Fibroblast of pulmonary artery (primary cell): ENCODE data around the gene ARSB.
A peak's percentile ranks its signal among the peaks of the same experiment; 100 is the strongest.

ENCODE experiments used
- DNase-seq: peaks from one replicate; pipeline ENCODE4 v3.0.0-alpha.2; 2010; ENCODE audit warnings: low read depth
- H3K4me3 ChIP-seq: replicated peaks from 2 replicates; pipeline ENCODE4 v1.5.1; 2011; ENCODE audit warnings: low read depth, mild to moderate bottlenecking, control low read depth, low read length, moderate library complexity
- TF ChIP-seq, protein P1 (sequence below): IDR thresholded peaks from 2 replicates; pipeline ENCODE4 v1.5.1; 2011; ENCODE audit warnings: mild to moderate bottlenecking, control low read depth, low read length, inconsistent platforms; ENCODE audit errors: missing control alignments

The ARSB gene

DNA sequence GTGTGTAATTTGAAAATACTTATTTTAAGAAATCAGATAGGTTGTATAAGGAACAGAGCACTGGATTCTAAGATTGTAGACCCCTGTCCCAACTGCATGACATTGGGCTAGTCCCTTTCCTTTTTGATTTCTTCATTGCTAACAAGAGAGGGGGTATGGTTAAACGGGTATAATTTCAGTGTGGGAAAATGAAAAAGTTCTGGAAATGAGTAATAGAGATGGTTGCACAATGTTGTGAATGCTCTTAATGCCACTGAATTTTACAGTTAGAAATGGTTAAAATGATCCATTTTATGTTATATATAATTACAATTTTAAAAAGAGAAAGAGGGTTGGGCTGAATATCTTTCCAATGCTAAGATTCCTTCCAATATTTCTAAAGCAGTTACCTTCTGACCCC is 233.2 kb downstream of the ARSB start:
- no peak overlapping the region for H3K4me3 ChIP-seq
- TF ChIP-seq, protein P1, sequence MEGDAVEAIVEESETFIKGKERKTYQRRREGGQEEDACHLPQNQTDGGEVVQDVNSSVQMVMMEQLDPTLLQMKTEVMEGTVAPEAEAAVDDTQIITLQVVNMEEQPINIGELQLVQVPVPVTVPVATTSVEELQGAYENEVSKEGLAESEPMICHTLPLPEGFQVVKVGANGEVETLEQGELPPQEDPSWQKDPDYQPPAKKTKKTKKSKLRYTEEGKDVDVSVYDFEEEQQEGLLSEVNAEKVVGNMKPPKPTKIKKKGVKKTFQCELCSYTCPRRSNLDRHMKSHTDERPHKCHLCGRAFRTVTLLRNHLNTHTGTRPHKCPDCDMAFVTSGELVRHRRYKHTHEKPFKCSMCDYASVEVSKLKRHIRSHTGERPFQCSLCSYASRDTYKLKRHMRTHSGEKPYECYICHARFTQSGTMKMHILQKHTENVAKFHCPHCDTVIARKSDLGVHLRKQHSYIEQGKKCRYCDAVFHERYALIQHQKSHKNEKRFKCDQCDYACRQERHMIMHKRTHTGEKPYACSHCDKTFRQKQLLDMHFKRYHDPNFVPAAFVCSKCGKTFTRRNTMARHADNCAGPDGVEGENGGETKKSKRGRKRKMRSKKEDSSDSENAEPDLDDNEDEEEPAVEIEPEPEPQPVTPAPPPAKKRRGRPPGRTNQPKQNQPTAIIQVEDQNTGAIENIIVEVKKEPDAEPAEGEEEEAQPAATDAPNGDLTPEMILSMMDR = no peak
- DNase-seq = peak; percentile 50

DNA sequence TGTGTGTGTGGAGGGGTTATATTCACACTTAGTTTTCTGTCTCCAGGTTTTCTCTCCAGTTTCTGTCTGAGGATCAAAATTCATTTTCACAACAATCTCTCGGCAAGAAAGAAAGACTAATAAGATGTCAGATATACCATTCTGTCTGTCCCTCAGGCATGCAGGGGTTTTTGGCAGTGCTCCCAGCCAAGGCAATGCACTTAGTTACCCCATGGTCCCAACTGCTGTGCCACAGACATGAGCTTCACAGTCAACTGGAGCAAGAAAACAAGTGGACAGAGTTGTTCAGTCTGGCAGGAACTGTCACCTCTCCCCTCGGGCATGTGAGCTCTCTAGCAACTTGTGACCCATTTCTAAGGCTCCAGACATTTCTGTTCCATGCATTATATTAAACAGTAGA is 234.8 kb downstream of the ARSB start:
- no peak overlapping the region for H3K4me3 ChIP-seq
- TF ChIP-seq, protein P1 = no peak
- DNase-seq = no peak

DNA sequence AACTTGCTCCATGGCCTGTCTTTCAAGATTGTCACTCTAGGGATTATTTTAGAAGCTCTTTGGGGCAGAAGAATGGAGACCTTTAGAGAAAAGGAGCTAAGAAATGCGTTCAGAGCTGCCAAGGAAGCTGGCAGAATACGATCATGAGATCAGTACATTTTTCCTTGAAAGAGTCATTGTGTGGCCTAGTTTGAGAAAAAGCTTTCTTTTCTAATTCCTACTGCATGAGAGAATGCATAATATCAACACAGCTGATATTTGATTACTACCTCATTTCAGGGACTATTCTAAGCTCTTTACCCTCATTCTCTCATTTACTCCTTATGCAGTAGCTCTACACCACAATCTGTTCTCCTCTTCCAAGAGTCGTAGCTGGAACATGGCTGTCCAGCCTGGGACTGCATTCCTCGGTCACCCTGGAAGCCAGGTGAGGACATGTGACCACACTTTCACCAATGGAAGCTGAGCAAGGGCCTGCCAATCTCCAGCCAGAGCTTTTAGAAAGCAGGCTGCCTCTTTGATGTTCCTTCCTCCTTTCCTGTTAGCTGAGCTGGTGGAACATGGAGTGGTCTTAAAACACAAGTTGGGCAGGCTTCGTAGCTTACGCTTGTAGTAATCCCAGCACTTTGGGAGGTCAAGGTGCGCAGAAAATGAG is 237.3 kb downstream of the ARSB start:
- no peak overlapping the region for H3K4me3 ChIP-seq
- DNase-seq = peak; percentile 70
- TF ChIP-seq, protein P1 = no peak

DNA sequence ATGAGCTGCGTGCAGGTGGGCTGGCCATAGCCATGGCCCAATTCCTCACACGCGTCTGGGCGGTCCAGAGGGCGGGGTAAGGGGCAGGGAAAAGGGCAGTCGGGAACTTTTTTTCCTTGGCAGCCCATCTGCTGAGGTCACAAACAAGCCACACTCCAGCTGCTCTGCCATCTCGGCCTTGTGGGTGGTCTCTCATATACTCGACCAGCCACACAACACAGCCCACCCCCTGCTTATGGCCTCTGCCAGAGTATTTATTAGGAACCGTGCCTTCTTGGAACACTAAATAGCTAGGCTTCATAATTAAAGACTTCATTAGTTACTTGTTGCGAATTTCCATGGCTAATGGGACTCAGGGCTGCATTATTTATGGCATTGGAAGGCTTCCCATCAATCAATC is 238.1 kb downstream of the ARSB start:
- no peak for DNase-seq
- H3K4me3 ChIP-seq = no peak overlapping the region
- TF ChIP-seq, protein P1 = no peak

DNA sequence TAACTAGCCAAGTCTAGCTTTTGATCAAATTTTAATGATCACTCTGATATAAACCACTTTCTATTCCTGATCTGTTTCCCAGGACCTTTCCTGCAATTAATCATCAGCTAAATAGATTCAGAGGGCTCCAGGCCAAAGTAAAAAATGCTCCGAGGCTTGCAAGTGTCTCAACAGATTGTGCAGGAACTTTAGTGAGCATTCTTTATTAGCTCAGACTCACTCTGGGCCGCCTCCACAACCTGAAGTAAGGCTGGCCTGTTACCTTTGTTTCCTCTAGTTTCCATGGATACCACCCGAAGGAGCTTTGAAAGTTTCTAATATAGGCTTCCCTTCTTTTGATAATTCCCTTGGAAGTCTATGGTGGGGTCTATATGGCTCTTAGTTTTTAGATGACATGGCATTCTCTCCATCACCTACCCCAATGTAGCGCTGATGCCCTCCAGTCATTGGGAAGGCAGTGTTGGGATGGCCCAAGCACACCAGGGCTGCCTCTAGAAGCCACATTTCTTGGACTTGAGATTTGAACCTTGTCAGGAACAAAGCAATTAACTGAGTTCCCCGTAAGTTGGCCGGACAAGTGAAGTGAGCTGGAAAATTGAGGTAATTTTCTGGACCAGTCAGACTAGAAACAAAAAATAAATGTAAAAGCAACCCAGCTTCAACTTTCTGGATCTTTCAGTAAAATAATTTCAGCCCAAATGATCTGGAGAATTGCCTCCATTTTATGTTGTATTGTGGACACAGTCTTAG is 238.9 kb downstream of the ARSB start:
- no peak overlapping the region for H3K4me3 ChIP-seq
- TF ChIP-seq, protein P1 = no peak
- no peak for DNase-seq

DNA sequence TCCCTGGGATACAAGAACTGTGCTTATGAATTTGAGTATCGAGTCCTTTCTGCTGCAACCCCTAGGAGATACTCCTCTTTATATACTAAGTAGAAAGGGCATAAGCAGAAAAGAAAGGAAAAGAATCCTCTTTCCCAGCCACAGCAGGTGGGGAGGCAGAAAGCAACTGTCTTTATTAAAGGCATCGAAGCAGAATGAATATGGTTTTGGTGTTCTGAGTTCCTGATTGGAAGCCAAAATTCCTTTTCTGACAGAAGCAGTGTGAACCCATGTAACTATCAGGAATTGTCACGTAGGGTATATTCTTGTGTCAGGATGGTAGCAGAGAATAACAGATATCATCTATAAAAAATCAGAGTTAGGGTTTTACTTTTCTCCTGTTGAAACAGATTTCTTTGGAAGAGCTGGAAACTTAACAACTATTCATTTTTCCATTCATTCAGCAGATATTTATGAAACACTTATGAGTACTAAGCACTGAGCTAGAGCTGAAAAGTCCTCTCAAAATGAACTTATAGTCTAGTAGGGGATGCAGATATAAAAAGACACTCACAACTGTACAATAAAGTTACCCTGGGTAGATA is 240.1 kb downstream of the ARSB start:
- H3K4me3 ChIP-seq = no peak overlapping the region
- DNase-seq = no peak
- TF ChIP-seq, protein P1 = no peak
